ENCODE results near the gene STAT1.
"Not testable (repeated sequence)": the region's sequence is repeated elsewhere in the genome, so short reads cannot be mapped to it uniquely, and the experiment has no call there.

Gene STAT1

GRCh38 chr2:190981333-190981732 lies 32.6 kb downstream of the STAT1 start:
- DNase-seq (ENCODE audit: low spot score): no peak

DNA sequence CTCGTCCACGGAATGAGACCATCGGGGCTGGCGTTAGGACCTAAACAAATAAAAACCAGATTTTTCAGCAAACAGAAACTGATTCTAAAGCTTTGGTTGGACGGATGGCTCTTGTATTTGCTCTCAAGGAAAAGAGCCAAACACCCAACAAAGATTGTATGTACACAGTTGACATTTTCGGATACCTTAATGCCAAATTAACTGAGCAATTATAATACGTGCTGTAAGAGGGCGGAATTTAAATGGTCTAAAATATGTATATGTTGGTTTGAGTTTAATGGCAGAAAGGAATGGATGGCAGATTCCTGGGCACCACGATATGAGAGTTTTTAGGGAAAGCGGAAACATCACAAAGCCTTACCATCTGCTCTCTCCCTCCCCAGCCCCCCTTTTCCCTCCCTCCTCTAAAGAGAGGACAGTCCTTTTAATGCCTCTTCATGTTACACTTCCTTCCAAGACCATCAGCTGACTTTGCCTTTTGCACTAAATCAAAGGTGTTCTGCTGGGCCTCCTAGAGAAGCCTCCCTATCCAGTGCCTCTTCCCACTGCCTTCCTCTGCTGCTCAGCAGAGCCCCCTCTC lies 33.3 kb downstream of the STAT1 start:
- no peak for DNase-seq (ENCODE audit: low spot score)

GRCh38 chr2:190979906-190980629 lies 33.9 kb downstream of the STAT1 start:
- no peak for DNase-seq (ENCODE audit: low spot score)

- DNase-seq (ENCODE audit: low spot score): no peak
Observed at GRCh38 chr2:190978389-190979053, 35.5 kb downstream of the STAT1 start.

- DNase-seq (ENCODE audit: low spot score): no peak
Observed at GRCh38 chr2:190977505-190977904, 36.5 kb downstream of the STAT1 start.

DNA sequence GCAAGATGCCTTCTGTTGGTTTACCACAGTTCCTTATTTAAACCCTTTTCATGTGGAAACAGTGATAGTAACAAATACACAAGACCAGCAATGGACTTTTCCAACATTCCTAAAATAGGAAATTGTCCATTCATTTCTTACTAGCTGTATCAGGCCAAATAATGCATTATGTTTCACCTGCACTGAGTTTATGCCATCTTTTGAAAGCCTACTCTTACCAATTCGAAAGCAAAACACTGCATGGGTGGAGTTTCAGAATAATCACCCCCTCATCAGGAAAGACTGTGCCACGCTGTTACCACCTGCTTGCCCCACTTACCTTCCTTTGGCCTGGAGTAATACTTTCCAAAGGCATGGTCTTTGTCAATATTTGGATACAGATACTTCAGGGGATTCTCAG lies 37.5 kb downstream of the STAT1 start:
- DNase-seq (ENCODE audit: low spot score): no peak

- DNase-seq (ENCODE audit: low spot score): no peak
Observed at GRCh38 chr2:190974629-190975361, 39.2 kb downstream of the STAT1 start.

DNA sequence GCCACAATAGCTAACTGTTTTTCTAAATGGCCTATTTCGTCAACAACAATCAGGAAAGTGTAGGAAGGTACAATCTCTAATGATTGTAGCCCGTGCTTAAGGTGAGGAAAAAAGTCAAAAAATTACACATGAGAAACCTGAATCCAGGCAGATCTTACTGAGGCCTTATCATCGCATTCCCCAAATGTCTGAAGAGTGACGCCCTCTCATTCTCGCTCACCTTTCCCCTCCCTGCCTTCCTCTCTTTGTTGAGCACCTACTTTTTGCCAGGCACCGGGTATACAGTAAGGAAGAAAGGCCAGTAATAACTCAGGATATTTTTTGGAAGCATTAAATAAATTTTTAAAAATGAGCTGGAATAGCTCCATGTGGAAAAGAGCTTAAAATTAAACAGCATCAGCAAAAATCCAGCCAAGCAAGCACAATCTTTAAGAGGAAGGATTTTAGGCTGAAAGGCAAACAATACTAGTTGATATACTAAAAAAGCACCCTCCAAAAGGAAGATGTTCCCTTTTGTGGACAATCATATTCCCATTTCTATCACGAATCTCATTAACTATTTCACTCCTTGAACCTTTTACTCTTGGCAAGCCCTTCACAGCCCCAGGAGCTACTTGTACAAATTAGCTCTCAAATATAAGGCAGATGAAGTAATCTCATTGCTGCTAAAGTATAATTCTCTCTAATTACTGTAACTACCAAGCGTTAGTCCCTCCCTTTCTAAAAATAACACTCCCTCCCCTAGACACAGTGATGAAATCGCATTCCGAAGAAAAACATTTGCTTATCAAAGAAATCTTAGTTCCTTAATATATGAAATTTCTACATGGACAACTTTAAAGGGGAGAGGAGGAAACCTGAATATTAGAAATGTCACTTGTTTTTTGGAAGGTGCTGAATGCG lies 40.0 kb downstream of the STAT1 start:
- no peak for DNase-seq (ENCODE audit: low spot score)

DNA sequence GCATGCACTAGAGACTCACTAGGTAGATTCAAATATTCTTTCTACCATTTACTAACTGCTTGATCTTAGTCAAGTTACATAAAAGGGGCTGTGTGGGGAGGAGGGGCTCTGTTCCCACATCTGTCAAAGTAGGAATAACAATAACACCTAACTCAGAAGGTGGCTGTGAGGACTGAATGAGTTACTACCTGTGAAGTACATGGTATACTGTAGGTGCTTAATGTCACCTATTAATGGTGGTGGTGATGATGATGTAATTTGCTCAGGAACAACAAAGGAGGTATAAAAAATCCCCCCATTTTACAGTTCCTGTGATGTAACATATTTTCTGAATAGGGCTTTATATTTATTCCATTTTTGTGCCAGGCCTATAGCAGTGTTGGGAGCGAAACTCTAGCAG lies 40.7 kb downstream of the STAT1 start:
- no peak for DNase-seq (ENCODE audit: low spot score)

DNA sequence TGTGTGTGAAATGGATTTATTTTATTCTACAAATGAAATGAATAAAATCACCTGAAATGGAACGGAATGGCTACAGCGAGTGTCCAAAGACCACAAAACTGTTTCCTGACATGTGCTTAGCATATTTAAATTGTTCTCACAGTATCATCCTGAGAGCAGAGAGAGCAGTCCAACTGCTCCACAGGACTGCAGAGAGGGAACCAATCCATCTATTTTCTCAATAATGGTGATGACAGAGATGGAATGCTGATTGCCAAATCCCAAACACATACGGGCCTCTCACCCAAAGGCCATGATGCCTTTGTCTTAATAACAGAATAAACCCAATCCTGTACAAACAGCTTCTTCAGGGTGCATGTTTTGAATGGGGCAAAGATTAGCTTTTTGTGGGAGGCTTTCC lies 41.1 kb downstream of the STAT1 start:
- DNase-seq (ENCODE audit: low spot score): no peak

DNA sequence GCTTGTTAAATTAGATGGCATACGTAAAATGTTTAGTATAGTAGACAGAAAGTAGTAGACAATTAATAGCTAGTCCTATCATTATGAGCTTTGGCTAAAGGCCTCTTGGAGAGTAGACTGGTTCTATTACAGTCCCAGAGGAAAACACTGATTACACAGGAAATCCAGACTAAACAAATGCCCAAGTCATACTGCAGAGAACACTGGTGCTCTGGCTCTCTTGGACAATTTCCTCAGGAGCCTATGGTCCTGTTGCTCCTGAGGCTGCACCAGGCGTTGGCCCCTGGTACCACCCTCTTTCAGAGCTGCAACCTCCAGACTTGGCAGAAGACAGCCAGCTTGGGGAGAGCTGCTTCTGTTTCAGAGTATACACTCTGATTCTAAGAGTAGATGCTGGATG lies 41.8 kb downstream of the STAT1 start:
- no peak for DNase-seq (ENCODE audit: low spot score)

- DNase-seq (ENCODE audit: low spot score): no peak
Observed at GRCh38 chr2:190970873-190971506, 43.0 kb downstream of the STAT1 start.

- no peak for DNase-seq (ENCODE audit: low spot score)
Observed at GRCh38 chr2:190970160-190970559, 43.8 kb downstream of the STAT1 start.

DNA sequence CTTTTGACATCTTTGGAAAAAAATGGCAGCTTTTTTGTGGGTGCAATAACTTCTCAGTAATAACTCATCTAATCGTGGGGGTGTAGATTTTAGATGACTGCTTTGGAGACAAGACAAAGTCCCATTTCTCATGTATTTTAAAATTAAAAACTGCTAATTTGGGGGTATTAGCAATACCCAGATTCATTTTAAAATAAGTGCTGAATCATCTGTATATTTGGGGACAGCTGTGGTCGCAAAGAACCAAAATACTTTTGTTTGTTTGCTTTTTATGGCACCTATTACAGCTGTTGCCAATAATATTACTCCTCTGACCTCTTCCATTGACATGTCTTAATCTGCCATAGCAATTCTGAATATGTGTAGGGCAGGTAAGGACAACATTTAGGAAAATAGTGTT lies 45.4 kb downstream of the STAT1 start:
- DNase-seq (ENCODE audit: low spot score): no peak

DNA sequence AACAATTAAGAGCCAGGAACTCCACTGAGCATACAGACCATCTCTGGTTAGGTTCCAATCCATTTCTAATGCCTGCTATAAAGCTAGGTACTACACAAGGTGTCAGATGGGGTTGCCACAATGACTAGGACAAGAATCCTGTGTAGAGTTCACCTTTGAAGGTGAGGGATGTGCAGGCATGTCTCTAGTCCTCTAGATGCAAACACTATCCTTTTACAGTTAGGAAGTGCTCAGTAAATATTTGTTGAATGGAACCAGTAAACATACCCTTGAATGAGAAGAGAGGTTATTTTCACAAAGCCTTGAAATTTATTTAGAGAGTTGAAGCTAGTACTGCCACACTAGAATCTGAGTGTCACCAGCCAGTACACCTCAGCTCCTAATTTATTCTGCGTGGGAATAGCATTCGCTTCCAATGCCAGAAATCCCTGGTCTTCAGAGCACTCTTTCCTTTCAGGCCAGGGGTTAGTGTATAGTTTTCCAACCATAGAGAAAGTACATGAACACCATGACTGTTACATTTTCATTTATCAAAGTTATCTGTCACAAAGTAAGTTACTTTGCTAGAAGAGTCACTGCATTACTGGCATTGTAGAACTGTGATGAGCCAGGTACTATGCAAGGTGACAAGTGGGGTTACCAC lies 48.3 kb downstream of the STAT1 start:
- no peak for DNase-seq (ENCODE audit: low spot score)

GRCh38 chr2:190964170-190964795 lies 49.7 kb downstream of the STAT1 start:
- DNase-seq (ENCODE audit: low spot score): no peak

DNA sequence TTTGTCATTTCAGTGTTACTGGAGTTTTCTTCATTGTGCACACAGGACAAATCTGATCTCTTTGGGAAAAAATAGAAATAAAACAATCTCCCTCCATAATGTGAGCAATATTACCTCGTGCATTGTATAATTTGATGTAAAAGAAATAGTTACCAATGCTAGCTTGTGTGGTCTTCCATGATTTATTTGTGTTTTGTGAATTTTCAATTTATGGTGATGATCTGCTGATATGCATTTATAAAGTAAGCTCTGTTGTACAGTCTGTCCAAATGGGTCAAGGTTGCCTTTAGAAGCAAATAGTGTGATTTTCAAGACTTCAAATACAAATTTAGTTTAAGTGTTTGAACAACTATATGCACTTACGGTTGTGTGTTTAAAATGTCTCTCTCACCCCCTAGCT lies 50.9 kb downstream of the STAT1 start:
- no peak for DNase-seq (ENCODE audit: low spot score)

- DNase-seq (ENCODE audit: low spot score): no peak
Observed at GRCh38 chr2:190961918-190962487, 52.0 kb downstream of the STAT1 start.

DNA sequence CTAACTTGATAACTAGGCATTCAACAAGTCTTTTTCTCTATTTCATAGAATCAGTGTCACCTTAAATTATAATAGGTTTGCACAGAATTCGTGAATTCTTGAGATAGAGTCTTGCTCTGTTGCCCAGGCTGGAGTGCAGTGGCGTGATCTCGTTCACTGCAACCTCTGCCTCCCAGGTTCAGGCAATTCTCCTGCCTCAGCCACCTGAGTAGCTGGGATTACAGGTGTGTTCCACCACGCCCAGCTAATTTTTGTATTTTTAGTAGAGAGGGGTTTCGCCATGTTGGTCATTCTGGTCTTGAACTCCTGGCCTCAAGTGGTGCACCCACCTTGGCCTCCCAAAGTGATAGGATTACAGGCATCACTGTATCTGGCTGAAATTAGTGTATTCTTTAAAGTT lies 52.9 kb downstream of the STAT1 start:
- DNase-seq (ENCODE audit: low spot score): not testable (repeated sequence)
